K562 (cell line): ENCODE results near the gene MDFIC. TPM values are rescaled to one million over a fixed set of nuclear protein-coding genes. Genes with fewer than 3 reads are reported as not detected.

Source experiments
- ATAC-seq: fragments of 200-7000 bp; cut with Tn5 transposase; 3 replicates; pipeline ENCODE4 v1.9.1; 2020; ENCODE audit warnings: moderate library complexity
- BruUV-seq: library from RNA; stranded (reverse); fragments of 400-500 nt; replicated peaks from 2 replicates; lab custom pipeline; 2021; lab: Mats Ljungman, UMichigan
- CTCF ChIA-PET: fragments of 300-600 bp; formaldehyde crosslinking; extraction: SDS; loops from one replicate; lab custom pipeline; 2021; ENCODE audit warnings: low intra/inter-chr PET ratio; lab: Yijun Ruan, JAX
- POLR2A ChIA-PET: fragments of 300-600, 350-650 bp; sonication (Branson Sonifier 250); formaldehyde crosslinking; extraction: SDS; loops from one replicate; lab custom pipeline; 2021; ENCODE audit warnings: antibody characterized with exemption, inconsistent platforms; lab: Yijun Ruan, JAX
- DNase-seq, 4 experiments: peaks; one replicate each; pipeline versions ENCODE4 v3.0.0 to v3.0.0-alpha.2; 2011 to 2018; ENCODE audit warnings: low spot score in 3 of 4, mixed read lengths in 3 of 4; ENCODE audit errors: extremely low read depth in 1 of 4
- FAIRE-seq: peaks from 2 replicates; lab custom pipeline; 2011; peaks lifted over from hg19 to GRCh38; lab: Jason Lieb, UNC
- H2AFZ ChIP-seq: 2 replicates; pipeline ENCODE4 v1.6.0; 2011; ENCODE audit warnings: low read depth, low read length, control low read depth, inconsistent platforms
- H3K27ac ChIP-seq: fragments of 200-600 bp; 3 replicates; pipeline ENCODE4 v1.8.0; 2011; ENCODE audit warnings: low read depth, mild to moderate bottlenecking, control low read depth, inconsistent platforms, low read length, moderate library complexity, mixed read lengths; ENCODE audit errors: extremely low read depth
- H3K27me3 ChIP-seq, 2 experiments: fragments of 300-600 bp in 1 of 2; 2 replicates in 1 of 2; 3 replicates in 1 of 2; pipeline versions ENCODE4 v1.6.0 to v1.8.0; 2011; ENCODE audit warnings: inconsistent platforms in 2 of 2, low read length in 2 of 2, mild to moderate bottlenecking in 1 of 2, mixed read lengths in 1 of 2, moderate library complexity in 1 of 2; ENCODE audit not compliant: control insufficient read depth in 2 of 2, insufficient read depth in 2 of 2
- H3K36me3 ChIP-seq: fragments of 300-600 bp; 3 replicates; pipeline ENCODE4 v1.8.0; 2011; ENCODE audit warnings: mild to moderate bottlenecking, low read length, inconsistent platforms; ENCODE audit not compliant: control insufficient read depth, insufficient read depth
- H3K4me1 ChIP-seq, 2 experiments: fragments of 200-600 bp in 1 of 2; replicated peaks in 1 of 2; 2 replicates in 1 of 2; 3 replicates in 1 of 2; pipeline versions ENCODE4 v1.5.1 to v1.8.0; 2011; ENCODE audit warnings: inconsistent platforms in 2 of 2, low read length in 2 of 2, mild to moderate bottlenecking in 1 of 2, mixed read lengths in 1 of 2, moderate library complexity in 1 of 2; ENCODE audit not compliant: control insufficient read depth in 2 of 2, insufficient read depth in 2 of 2
- H3K4me2 ChIP-seq: 2 replicates; pipeline ENCODE4 v1.6.1; 2011; ENCODE audit warnings: low read length, control low read depth, inconsistent platforms, mixed read lengths; ENCODE audit not compliant: insufficient read depth
- H3K4me3 ChIP-seq: fragments of 200-600 bp; sonication (generic), shearing (Covaris generic); 2 replicates; pipeline ENCODE4 v1.5.1; 2016; ENCODE audit warnings: control low read depth, inconsistent platforms
- H3K79me2 ChIP-seq: fragments of 200-600 bp; 3 replicates; pipeline ENCODE4 v1.8.0; 2011; ENCODE audit warnings: low read length, inconsistent platforms; ENCODE audit not compliant: control insufficient read depth, insufficient read depth
- H3K9ac ChIP-seq, 2 experiments: 2 replicates each; pipeline versions ENCODE4 v1.6.0 to v1.6.1; 2011; ENCODE audit warnings: low read depth in 2 of 2, low read length in 2 of 2, control low read depth in 1 of 2, inconsistent platforms in 1 of 2, mild to moderate bottlenecking in 1 of 2, mixed read lengths in 1 of 2; ENCODE audit not compliant: insufficient read depth in 1 of 2
- H3K9me1 ChIP-seq: one replicate; pipeline ENCODE4 v1.6.0; 2011; ENCODE audit warnings: inconsistent platforms, mild to moderate bottlenecking, low read length, moderate library complexity; ENCODE audit not compliant: control insufficient read depth, insufficient read depth
- H3K9me3 ChIP-seq: replicated peaks from 2 replicates; pipeline ENCODE4 v1.5.1; 2011; ENCODE audit warnings: low read depth, low read length, inconsistent platforms; ENCODE audit not compliant: control insufficient read depth, insufficient read depth
- H4K20me1 ChIP-seq: replicated peaks from 2 replicates; pipeline ENCODE4 v1.6.1; 2011; ENCODE audit warnings: low read length, inconsistent platforms, mixed read lengths; ENCODE audit not compliant: control insufficient read depth, insufficient read depth
- KHSRP ChIP-seq: fragments of 450-650 bp; IDR thresholded peaks from 2 replicates; pipeline ENCODE4 v1.6.1; 2017
- RAD21 ChIP-seq, 2 experiments: fragments of 250-450 bp in 1 of 2; fragments of 450-650 bp in 1 of 2; sonication (Bioruptor Pico) in 1 of 2; formaldehyde crosslinking in 1 of 2; IDR thresholded peaks in 1 of 2; conservative IDR thresholded peaks in 1 of 2; 2 replicates each; pipeline versions ENCODE4 v1.4.0 to v1.8.0; 2020 to 2022; ENCODE audit warnings: mild to moderate bottlenecking in 2 of 2, moderate library complexity in 1 of 2
- TCF7 ChIP-seq: sonication (generic); IDR thresholded peaks from 2 replicates; pipeline ENCODE4 v1.6.1; 2016; ENCODE audit warnings: antibody characterized with exemption, borderline replicate concordance
- ZNF511 ChIP-seq: sonication (generic); formaldehyde crosslinking; IDR thresholded peaks from 2 replicates; pipeline ENCODE4 v1.8.0; 2022; ENCODE audit warnings: mild to moderate bottlenecking, missing genetic modification reagents
- ZNF512 ChIP-seq: IDR thresholded peaks from 2 replicates; pipeline ENCODE4 v1.6.1; 2016; ENCODE audit warnings: missing genetic modification characterization, missing compliant biosample characterization
- ZSCAN32 ChIP-seq: fragments of 450-650 bp; formaldehyde crosslinking; IDR thresholded peaks from 2 replicates; pipeline ENCODE4 v1.4.0; 2020; ENCODE audit warnings: mild to moderate bottlenecking, moderate library complexity
- WGBS: fragments of 100-300 bp; shearing (Covaris generic); methylation state at CpG from one replicate; pipeline ENCODE4 v1.1.6; 2016; ENCODE audit warnings: low coverage, mixed read lengths; ENCODE audit not compliant: insufficient coverage; ENCODE audit errors: missing lambda C conversion rate; 5-methylcytosine and 5-hydroxymethylcytosine counted together
- in situ Hi-C: fragments of 300-500 bp; cut with MboI; formaldehyde crosslinking; loops from 4 replicates; pipeline ENCODE4 v1.15.0; 2018; ENCODE audit warnings: inconsistent platforms, mixed read lengths
- intact Hi-C: fragments of 100-400 bp; cut with micrococcal nuclease; formaldehyde crosslinking; loops from 2 replicates; pipeline ENCODE4 v1.14.2; 2022
- polyA plus RNA-seq, 8 experiments: library from polyadenylated mRNA; depleted of rRNA in 4 of 8; stranded (reverse) in 5 of 8; unstranded in 3 of 8; fragments of >200 nt; fragmentation: Nextera tagmentation in 2 of 8; fragmentation: Illumina TruSeq in 1 of 8; extraction: Ambion mirVana in 2 of 8; extraction: Trizol in 1 of 8; gene quantifications; 2 replicates each; pipeline versions ENCODE4 v1.2.1 to v1.2.3, GENCODE V29; 2011 to 2014; ENCODE audit warnings: inconsistent platforms in 1 of 8, missing spikeins in 1 of 8
- total RNA-seq, 7 experiments: library from RNA; depleted of rRNA in 6 of 7; stranded (reverse); fragments of >200 nt in 6 of 7; fragmentation: Illumina TruSeq in 2 of 7; extraction: Trizol in 2 of 7; gene quantifications; 2 replicates each; pipeline versions ENCODE4 v1.2.1 to v1.2.3, GENCODE V29; 2011 to 2021; ENCODE audit warnings: low replicate concordance in 1 of 7

Gene MDFIC
- total and polyA plus RNA-seq, 9 of the 15 experiments (the other 6 are each of a cell fraction or from before 2014, with no cell fraction given): 0.13 to 0.24 TPM; not detected in 7

GRCh38 chr7:114988026-114988425 lies 66.1 kb downstream of the MDFIC start:
- DNase-seq: no peak
- no peaks in the 10 kb centered on the region for H3K9me1 ChIP-seq
- H3K4me2 ChIP-seq: no peak overlapping the region
- TF ChIP-seq TCF7: no peak
- no peak for TF ChIP-seq RAD21 (CRISPR knock-in tag; conservative IDR thresholded peaks at IDR 0.05 in 1 of 2, IDR thresholded peaks at IDR 0.05 in 1 of 2)
- no peak for TF ChIP-seq ZNF512 (tag)
- TF ChIP-seq KHSRP: no peak
- no peak for TF ChIP-seq ZSCAN32 (CRISPR knock-in tag)
- TF ChIP-seq ZNF511: no peak
- no peaks in the 10 kb centered on the region for H3K36me3 ChIP-seq
- in situ Hi-C loops (no loop called here), intact Hi-C loops (no loop called here)
- H3K4me1 ChIP-seq: no peaks in the 10 kb centered on the region
- no peak overlapping the region for H2AFZ ChIP-seq
- no peak overlapping the region for H3K4me3 ChIP-seq
- H3K27ac ChIP-seq: no peak overlapping the region
- ChIA-PET CTCF (no interaction called here), POLR2A (no interaction called here)
- no peaks in the 10 kb centered on the region for H3K79me2 ChIP-seq
- no peak for FAIRE-seq
- no peaks in the 10 kb centered on the region for H3K27me3 ChIP-seq
- no peaks in the 10 kb centered on the region for H4K20me1 ChIP-seq
- ATAC-seq: no peak
- no TSS peak for BruUV-seq
- H3K9ac ChIP-seq: no peak overlapping the region
- 0% methylated on average over 1 of the region's 1 CpG for WGBS
- H3K9me3 ChIP-seq: peaks cover 3% of the 10 kb centered on the region; the same call in 1 of the 2 replicates
